HG02840 (cell line): ENCODE results near the gene SLC4A8.

ENCODE experiments used
- ATAC-seq: cut with Tn5 transposase; IDR thresholded peaks from one replicate; pipeline ENCODE4 v1.9.1; 2021; ENCODE audit warnings: mild to moderate bottlenecking, moderate library complexity, moderate number of reproducible peaks; ENCODE audit not compliant: unreplicated experiment, low FRiP score

The SLC4A8 gene

DNA sequence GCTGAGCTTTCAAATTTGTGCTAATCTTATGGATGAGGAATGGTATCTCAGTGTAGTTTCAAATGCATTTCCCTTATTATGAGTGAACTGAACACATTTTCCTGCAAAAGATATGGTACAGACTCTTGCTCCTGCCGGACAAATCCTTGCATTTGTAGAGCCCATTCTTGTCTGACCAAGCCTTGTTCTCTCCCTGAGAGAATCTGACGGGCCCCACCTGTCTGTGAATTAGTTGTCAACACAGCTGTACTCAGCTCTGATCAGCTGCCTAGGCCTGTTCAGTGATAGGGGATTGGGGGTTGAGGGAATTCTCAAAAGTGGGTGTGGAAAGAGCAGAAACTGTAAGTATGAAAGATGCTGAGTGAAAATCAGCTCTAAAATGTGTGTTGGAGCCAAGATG is 123.6 kb downstream of the SLC4A8 start:
- ATAC-seq: no peak

DNA sequence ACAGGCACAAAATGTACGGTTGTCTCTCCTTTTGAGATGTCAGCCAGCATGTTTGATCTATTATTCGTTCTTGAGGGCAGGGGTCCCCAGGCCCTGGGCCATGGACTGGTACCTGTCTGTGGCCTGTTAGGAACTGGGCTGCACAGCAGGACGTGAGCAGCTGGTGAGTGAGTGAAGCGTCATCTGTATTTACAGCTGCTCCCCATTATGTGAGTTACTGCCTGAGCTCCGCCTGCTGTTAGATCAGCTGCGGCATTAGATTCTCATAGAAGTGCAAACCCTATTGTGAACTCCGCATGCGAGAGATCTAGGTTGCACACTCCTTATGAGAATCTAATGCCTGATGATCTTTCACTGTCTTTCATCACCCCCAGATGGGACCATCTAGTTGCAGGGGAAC is 125.0 kb downstream of the SLC4A8 start:
- no peak for ATAC-seq
